Measurements from ENCODE around the gene EPHA4. TPM values are rescaled to one million over a fixed set of nuclear protein-coding genes. Genes with fewer than 3 reads are reported as not detected.

Gene EPHA4
- total and polyA plus RNA-seq, 7 experiments from 2014 or later, result 8.3 to 42.8 (median 25.3) TPM

DNA sequence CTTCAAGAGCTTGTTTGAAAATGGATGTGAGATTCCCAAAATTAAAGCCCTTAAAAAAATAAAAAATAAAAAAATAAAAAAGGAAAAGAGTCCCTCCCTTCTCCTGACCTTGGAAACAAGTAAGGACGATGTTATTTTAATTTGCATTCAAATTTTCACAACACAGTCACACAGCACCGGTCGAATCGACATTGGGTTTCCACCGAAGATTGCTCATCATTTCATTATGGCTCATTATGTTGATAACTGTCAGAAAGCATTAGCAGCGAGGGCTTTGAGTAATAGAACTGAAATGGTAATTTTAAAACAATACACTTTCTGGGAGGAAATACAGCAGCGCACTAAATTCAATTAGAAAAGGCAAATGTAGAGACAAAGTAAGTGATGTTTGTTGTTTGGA is 78.7 kb downstream of the EPHA4 start:
- H3K4me3 Mint-ChIP-seq, result no peak overlapping the region
- H3K36me3 ChIP-seq (ENCODE audit: control insufficient read depth in 2 of 3, insufficient read depth in 3 of 3, low read length in 3 of 3), result no peaks in the 10 kb centered on the region
- peaks cover 3 to 29% (median 7%) of the 10 kb centered on the region in 5 donors for H3K36me3 Mint-ChIP-seq
- no peaks in the 10 kb centered on the region for H3K9me3 Mint-ChIP-seq
- DNase-seq (no peak), ATAC-seq (no peak)
- ChIA-PET CTCF (no interaction called here), POLR2A (interaction anchor here (1.5 kb wide), 1 partner anchor 24 kb away, joined by 5 read pairs; no protein-coding TSS in a partner anchor)
- H3K4me3 ChIP-seq (ENCODE audit: low read length), result no peak overlapping the region
- intact Hi-C loops (cut with micrococcal nuclease), result no loop called here
- peaks cover 0 to 35% (median 0%) of the 10 kb centered on the region in 5 donors for H3K27me3 Mint-ChIP-seq
- no peaks in the 10 kb centered on the region for H3K27me3 ChIP-seq (ENCODE audit: control insufficient read depth in 2 of 2, insufficient read depth in 2 of 2, low read length in 2 of 2)
- no peaks in the 10 kb centered on the region for H3K4me1 ChIP-seq (ENCODE audit: control insufficient read depth in 2 of 2, insufficient read depth in 2 of 2, low read length in 2 of 2)
- peaks cover 0 to 6% (median 0%) of the 10 kb centered on the region in 7 donors for H3K4me1 Mint-ChIP-seq
- no peak overlapping the region for H3K27ac ChIP-seq (ENCODE audit: low read depth, low read length)
- no peak overlapping the region for H3K27ac Mint-ChIP-seq
- H3K9me3 ChIP-seq (ENCODE audit: control insufficient read depth in 2 of 3, low read length in 3 of 3), result no peaks in the 10 kb centered on the region

DNA sequence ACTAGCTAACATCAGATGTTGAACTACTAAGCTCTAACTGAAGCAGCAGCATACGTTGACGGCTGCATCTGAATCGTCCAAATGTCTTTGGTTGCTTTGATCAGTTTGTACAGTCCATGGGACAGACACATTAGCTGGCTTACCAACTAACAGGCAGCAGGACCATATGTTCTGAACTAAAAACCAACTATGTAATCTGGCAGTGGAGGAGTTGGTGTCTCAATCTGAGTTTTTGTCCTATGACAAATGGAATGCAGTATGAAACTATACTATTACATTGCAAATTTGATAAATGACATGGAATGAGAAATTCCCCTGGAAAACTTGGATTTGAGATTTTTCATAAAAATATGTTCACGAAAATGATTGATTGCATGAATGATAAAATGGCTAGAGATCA is 79.5 kb downstream of the EPHA4 start:
- intact Hi-C loops (cut with micrococcal nuclease), result no loop called here
- Histone ChIP-seq H3K4me3 (ENCODE audit: low read length) (no peak overlapping the region), H3K9me3 (ENCODE audit: control insufficient read depth in 2 of 3, low read length in 3 of 3) (no peaks in the 10 kb centered on the region), H3K27ac (ENCODE audit: low read depth, low read length) (no peak overlapping the region), H3K36me3 (ENCODE audit: control insufficient read depth in 2 of 3, insufficient read depth in 3 of 3, low read length in 3 of 3) (no peaks in the 10 kb centered on the region), H3K4me1 (ENCODE audit: control insufficient read depth in 2 of 2, insufficient read depth in 2 of 2, low read length in 2 of 2) (no peaks in the 10 kb centered on the region), H3K27me3 (ENCODE audit: control insufficient read depth in 2 of 2, insufficient read depth in 2 of 2, low read length in 2 of 2) (no peaks in the 10 kb centered on the region)
- H3K4me1 Mint-ChIP-seq, result peaks cover 0 to 5% (median 0%) of the 10 kb centered on the region in 7 donors
- H3K4me3 Mint-ChIP-seq, result no peak overlapping the region
- DNase-seq (no peak), ATAC-seq (no peak)
- peaks cover 3 to 27% (median 5%) of the 10 kb centered on the region in 5 donors for H3K36me3 Mint-ChIP-seq
- no peaks in the 10 kb centered on the region for H3K9me3 Mint-ChIP-seq
- H3K27me3 Mint-ChIP-seq, result peaks cover 0 to 33% (median 0%) of the 10 kb centered on the region in 5 donors
- H3K27ac Mint-ChIP-seq, result no peak overlapping the region
- ChIA-PET POLR2A (no interaction called here), CTCF (no interaction called here)

DNA sequence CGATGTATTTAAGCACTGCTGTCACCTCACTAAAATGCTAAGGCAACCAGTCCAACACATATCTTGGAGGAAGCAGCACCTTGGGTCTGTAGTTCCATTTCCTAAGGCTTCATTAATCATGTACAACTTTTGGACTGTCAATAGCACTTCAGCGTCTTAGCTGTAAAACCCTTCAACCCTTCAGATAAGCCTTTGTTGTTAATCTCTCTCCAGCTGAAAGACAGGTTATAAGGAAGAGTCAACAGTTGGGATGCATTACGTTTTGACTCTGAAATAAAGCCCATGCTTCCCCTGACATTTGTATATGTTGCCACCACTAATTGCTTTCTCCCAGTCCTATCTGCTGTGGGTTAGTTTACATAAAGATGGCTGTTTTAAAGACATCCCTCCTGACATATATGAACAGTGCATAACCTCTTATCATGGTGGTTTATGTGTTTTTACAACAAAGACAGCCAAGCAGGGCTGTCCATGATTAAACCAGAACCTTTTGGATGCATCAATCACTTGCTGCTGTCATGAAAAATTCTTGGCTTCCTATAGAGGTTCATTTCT is 81.5 kb downstream of the EPHA4 start:
- H3K9me3 Mint-ChIP-seq, result no peaks in the 10 kb centered on the region
- DNase-seq (no peak), ATAC-seq (no peak)
- H3K27ac Mint-ChIP-seq, result peak overlapping the region in 1 of 9 donors; percentile 12
- Histone ChIP-seq H3K27ac (ENCODE audit: low read depth, low read length) (no peak overlapping the region), H3K27me3 (ENCODE audit: control insufficient read depth in 2 of 2, insufficient read depth in 2 of 2, low read length in 2 of 2) (no peaks in the 10 kb centered on the region), H3K9me3 (ENCODE audit: control insufficient read depth in 2 of 3, low read length in 3 of 3) (no peaks in the 10 kb centered on the region), H3K4me1 (ENCODE audit: control insufficient read depth in 2 of 2, insufficient read depth in 2 of 2, low read length in 2 of 2) (no peaks in the 10 kb centered on the region), H3K4me3 (ENCODE audit: low read length) (no peak overlapping the region), H3K36me3 (ENCODE audit: control insufficient read depth in 2 of 3, insufficient read depth in 3 of 3, low read length in 3 of 3) (no peaks in the 10 kb centered on the region)
- H3K27me3 Mint-ChIP-seq, result peaks cover 0 to 33% (median 0%) of the 10 kb centered on the region in 5 donors
- peaks cover 0 to 24% (median 5%) of the 10 kb centered on the region in 5 donors for H3K36me3 Mint-ChIP-seq
- ChIA-PET POLR2A (interaction anchor here (0.7 kb wide), 1 partner anchor 80 kb away, joined by 5 read pairs; no protein-coding TSS in a partner anchor), CTCF (no interaction called here)
- peaks cover 0 to 10% (median 0%) of the 10 kb centered on the region in 7 donors for H3K4me1 Mint-ChIP-seq
- intact Hi-C loops (cut with micrococcal nuclease), result no loop called here
- no peak overlapping the region for H3K4me3 Mint-ChIP-seq

DNA sequence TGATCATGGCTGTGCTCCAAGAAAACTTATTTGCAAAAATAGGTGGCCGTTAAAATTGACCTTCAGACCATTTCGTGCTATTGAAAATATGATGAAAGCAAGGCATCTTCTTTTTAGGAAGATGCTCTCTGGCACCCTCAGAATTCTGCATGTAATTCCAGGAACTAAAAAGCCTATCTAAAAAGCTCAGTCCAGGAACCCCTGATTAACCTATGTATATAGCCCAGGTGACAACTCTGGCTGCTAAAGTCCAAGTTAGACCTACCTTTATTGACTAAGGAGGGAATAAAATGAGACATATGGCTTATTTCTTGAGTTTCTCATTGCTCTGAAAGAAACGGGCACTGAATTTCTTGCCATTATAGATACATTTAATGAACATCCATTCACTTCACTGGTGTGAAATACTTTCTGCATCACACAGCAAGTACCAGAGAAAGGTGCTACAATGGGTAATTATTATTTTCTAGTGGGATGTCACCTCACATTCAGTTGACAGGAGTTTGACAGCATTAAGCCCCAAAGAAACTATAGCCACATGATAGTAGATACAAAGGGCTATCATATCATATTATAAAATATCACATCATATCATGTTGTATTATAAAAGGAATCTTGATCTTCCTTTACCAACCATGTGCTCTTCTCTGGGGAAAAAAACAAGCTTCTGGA is 83.8 kb downstream of the EPHA4 start:
- H3K9me3 Mint-ChIP-seq, result no peaks in the 10 kb centered on the region
- H3K27me3 Mint-ChIP-seq, result peaks cover 0 to 27% (median 0%) of the 10 kb centered on the region in 5 donors
- Histone ChIP-seq H3K36me3 (ENCODE audit: control insufficient read depth in 2 of 3, insufficient read depth in 3 of 3, low read length in 3 of 3) (no peaks in the 10 kb centered on the region), H3K4me3 (ENCODE audit: low read length) (no peak overlapping the region), H3K27ac (ENCODE audit: low read depth, low read length) (no peak overlapping the region), H3K27me3 (ENCODE audit: control insufficient read depth in 2 of 2, insufficient read depth in 2 of 2, low read length in 2 of 2) (no peaks in the 10 kb centered on the region), H3K4me1 (ENCODE audit: control insufficient read depth in 2 of 2, insufficient read depth in 2 of 2, low read length in 2 of 2) (no peaks in the 10 kb centered on the region), H3K9me3 (ENCODE audit: control insufficient read depth in 2 of 3, low read length in 3 of 3) (no peaks in the 10 kb centered on the region)
- no peak for ATAC-seq
- H3K27ac Mint-ChIP-seq, result no peak overlapping the region
- peaks cover 0 to 5% (median 0%) of the 10 kb centered on the region in 7 donors for H3K4me1 Mint-ChIP-seq
- H3K4me3 Mint-ChIP-seq, result no peak overlapping the region
- DNase-seq, result no peak
- CTCF ChIA-PET, result no interaction called here
- POLR2A ChIA-PET, result no interaction called here
- H3K36me3 Mint-ChIP-seq, result peaks cover 0 to 7% (median 1%) of the 10 kb centered on the region in 5 donors
- intact Hi-C loops (cut with micrococcal nuclease), result no loop called here

DNA sequence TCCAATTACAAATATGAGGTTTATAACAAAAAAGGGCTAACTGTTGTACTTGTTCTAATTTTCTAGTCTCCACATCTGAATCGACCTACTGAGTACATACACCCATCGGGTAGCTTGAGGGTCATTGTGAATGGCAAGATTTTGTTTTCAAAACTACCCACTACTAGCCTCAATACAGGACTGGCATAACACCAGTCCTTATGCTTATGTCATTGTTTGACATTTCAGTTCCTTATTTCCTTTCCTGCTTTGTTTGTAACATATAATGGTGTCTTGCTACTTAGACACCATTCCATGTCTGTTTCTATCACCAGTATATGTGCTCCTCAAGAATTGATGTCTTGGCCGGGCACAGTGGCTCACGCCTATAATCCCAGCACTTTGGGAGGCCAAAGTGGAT is 86.0 kb downstream of the EPHA4 start:
- H3K36me3 Mint-ChIP-seq, result peaks cover 0 to 11% (median 0%) of the 10 kb centered on the region in 5 donors
- ChIA-PET POLR2A (interaction anchor here (0.5 kb wide), 1 partner anchor 35 kb away, joined by 3 read pairs; no protein-coding TSS in a partner anchor), CTCF (no interaction called here)

DNA sequence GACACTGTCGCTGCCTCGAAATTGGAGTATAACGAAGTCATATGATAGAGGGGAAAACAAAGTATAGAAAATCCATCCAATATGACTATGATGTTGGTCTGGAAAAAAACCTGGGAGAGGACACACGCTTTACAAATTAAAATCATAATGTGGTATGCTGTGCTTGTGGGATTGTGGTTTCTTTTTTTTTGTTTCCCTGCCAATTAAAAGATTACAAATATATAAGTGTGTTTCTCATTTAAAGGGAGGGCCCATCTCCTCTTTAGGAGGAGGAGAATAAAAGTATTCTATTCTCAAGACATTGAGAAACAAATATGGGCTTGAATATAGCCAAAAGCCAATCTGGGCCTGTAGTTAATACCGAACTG is 86.6 kb downstream of the EPHA4 start:
- no peak overlapping the region for H3K4me3 Mint-ChIP-seq
- CTCF ChIA-PET, result no interaction called here
- Histone ChIP-seq H3K4me3 (ENCODE audit: low read length) (no peak overlapping the region), H3K27ac (ENCODE audit: low read depth, low read length) (no peak overlapping the region), H3K4me1 (ENCODE audit: control insufficient read depth in 2 of 2, insufficient read depth in 2 of 2, low read length in 2 of 2) (no peaks in the 10 kb centered on the region), H3K27me3 (ENCODE audit: control insufficient read depth in 2 of 2, insufficient read depth in 2 of 2, low read length in 2 of 2) (no peaks in the 10 kb centered on the region), H3K36me3 (ENCODE audit: control insufficient read depth in 2 of 3, insufficient read depth in 3 of 3, low read length in 3 of 3) (no peaks in the 10 kb centered on the region), H3K9me3 (ENCODE audit: control insufficient read depth in 2 of 3, low read length in 3 of 3) (no peaks in the 10 kb centered on the region)
- H3K27me3 Mint-ChIP-seq, result peaks cover 0 to 8% (median 0%) of the 10 kb centered on the region in 5 donors
- peaks cover 0 to 5% (median 0%) of the 10 kb centered on the region in 7 donors for H3K4me1 Mint-ChIP-seq
- DNase-seq, result no peak
- ATAC-seq, result no peak
- H3K36me3 Mint-ChIP-seq, result peaks cover 0 to 11% (median 6%) of the 10 kb centered on the region in 5 donors
- intact Hi-C loops (cut with micrococcal nuclease), result no loop called here
- POLR2A ChIA-PET, result no interaction called here
- no peak overlapping the region for H3K27ac Mint-ChIP-seq
- H3K9me3 Mint-ChIP-seq, result no peaks in the 10 kb centered on the region

More for the DNA sequence above, 86.0 kb downstream of the EPHA4 start:
- no peaks in the 10 kb centered on the region for H3K9me3 Mint-ChIP-seq
- intact Hi-C loops (cut with micrococcal nuclease), result no loop called here
- peaks cover 0 to 9% (median 0%) of the 10 kb centered on the region in 5 donors for H3K27me3 Mint-ChIP-seq
- no peak overlapping the region for H3K27ac ChIP-seq (ENCODE audit: low read depth, low read length)
- no peaks in the 10 kb centered on the region for H3K36me3 ChIP-seq (ENCODE audit: control insufficient read depth in 2 of 3, insufficient read depth in 3 of 3, low read length in 3 of 3)
- H3K27me3 ChIP-seq (ENCODE audit: control insufficient read depth in 2 of 2, insufficient read depth in 2 of 2, low read length in 2 of 2), result no peaks in the 10 kb centered on the region
- DNase-seq, result no peak
- H3K4me3 Mint-ChIP-seq, result no peak overlapping the region
- H3K4me1 Mint-ChIP-seq, result peaks cover 0 to 5% (median 0%) of the 10 kb centered on the region in 7 donors
- no peaks in the 10 kb centered on the region for H3K4me1 ChIP-seq (ENCODE audit: control insufficient read depth in 2 of 2, insufficient read depth in 2 of 2, low read length in 2 of 2)
- H3K9me3 ChIP-seq (ENCODE audit: control insufficient read depth in 2 of 3, low read length in 3 of 3), result no peaks in the 10 kb centered on the region
- no peak overlapping the region for H3K27ac Mint-ChIP-seq
- no peak for ATAC-seq
- H3K4me3 ChIP-seq (ENCODE audit: low read length), result no peak overlapping the region
